Measurements from ENCODE around the gene RPS19BP1.
"Not testable (repeated sequence)": the region's sequence is repeated elsewhere in the genome, so short reads cannot be mapped to it uniquely, and the experiment has no call there.

RPS19BP1 gene

GRCh38 chr22:39528080-39528661 lies 4.4 kb downstream of the RPS19BP1 start:
- no peak for DNase-seq

GRCh38 chr22:39527481-39527961 lies 5.0 kb downstream of the RPS19BP1 start:
- no peak for DNase-seq

DNA sequence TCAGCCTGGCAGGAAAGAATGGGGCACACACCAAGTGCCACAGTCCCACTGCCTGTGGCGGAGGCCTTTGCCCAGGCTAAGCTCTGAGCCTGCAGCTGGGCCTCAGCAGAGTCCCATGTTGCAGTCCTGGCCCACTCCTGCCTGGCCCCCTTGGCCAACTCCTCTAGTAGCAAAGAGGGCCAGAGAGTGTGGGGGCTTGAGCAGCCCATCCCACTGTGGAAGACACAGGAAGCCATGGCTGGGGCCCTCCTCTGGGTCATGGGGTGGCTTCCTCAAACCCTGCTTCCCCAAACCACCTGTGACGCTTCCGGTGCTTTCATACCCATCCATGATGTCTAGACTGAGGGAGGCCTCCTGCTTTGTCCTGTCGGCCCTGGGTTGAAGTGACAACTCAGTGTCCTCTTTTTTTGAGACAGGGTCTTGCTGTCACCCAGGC lies 5.8 kb downstream of the RPS19BP1 start:
- DNase-seq, result no peak

DNA sequence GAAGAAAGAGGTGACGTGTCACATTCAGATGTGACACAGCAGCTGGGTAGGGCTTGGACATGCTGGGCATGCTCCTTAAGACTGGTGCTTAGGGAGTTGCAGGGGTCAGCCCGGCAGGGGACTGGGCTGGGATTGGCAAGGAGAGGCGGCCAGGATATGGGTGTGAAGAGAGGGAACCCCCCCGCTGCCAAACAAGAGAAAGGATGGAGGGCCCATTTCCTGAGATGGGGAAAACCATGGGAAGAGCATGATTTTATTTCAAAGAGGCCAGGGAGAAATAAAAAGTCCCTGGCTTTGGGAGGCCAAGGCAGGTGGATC lies 6.9 kb downstream of the RPS19BP1 start:
- DNase-seq, result no peak

DNA sequence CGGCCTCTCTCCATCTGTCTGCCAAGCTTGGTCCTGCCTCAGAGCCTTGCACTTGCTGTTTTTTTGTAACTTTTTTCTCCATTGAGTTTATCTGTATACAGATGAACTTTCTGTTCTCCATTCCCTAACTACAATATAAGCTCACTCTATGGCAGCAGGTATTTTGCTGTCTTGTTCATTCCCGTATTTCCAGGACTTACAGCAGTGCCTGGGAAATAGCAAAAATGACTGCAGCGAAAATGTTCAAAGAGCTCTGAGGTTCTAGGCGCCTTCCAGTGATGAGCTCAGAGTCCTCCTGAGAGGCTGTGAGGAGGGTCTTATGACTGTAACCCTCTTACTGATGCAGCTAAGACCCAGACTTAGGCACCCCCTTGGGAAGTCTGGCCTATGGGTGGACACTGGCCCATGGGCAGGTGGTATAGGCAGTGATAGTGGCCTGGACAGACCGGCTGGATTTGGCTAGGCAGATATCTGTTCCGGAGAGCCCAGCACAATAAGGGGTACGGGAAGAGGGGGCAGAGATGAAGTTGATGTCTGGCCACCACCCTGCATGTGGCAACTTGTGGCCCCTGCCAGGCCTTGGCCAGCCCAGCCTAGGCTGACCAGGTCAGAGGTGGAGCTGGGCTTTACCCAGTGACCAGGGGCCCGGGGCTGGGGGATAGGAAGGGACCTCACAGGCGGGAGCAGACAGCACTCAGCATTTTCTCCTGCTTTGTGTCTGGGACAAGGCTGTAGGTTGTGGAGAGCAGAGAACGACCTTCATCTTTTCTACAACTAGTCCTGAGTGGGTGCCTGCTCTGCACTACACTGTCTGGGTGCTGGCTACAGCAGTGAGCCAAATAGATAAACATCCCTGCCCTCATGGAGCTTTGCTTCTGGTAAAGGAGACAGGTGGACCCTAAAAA lies 7.5 kb downstream of the RPS19BP1 start:
- DNase-seq, result no peak

- no peak for DNase-seq
These were observed 8.3 kb downstream of the RPS19BP1 start for GRCh38 chr22:39524089-39524752.

DNA sequence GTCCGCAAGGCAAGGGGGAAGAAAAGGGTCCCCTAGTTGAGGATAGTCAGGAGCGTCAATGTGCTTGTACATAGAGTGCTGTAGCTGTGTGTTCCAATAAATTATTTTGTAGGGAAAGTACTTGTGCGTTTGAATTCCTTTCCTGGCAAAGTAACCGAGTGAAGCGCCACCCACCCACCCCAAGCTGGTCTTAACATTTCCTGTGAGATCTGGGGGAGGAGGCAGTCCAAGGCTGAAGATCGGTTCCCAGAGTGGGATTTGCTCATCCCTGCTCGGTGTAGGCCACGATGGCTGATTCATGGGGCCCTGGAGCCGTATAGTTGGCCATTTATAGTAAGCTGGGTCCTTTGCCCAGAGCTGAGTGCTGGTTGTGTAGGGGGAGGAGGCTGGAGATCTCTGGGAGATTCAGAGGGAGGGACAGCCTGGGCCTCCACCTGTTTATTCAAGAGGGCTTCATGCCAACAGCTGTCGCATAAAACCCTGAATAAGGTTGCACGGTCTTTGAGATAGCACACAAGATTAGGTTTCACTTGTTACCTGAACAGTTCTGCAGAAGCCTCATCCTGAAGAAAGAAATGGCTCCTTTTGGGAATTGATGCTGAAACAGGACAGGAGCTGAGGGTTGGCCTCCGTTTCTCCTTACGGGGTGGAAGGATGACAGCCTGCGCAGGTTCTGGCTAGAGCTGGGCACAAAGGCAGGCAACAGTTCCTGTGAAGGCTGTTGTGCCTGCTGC lies 9.8 kb downstream of the RPS19BP1 start:
- DNase-seq, result peak; percentile 62

GRCh38 chr22:39522091-39522490 lies 10.5 kb downstream of the RPS19BP1 start:
- DNase-seq, result not testable (repeated sequence)

- not testable (repeated sequence) for DNase-seq
These were observed 11.3 kb downstream of the RPS19BP1 start for GRCh38 chr22:39521106-39521885.

DNA sequence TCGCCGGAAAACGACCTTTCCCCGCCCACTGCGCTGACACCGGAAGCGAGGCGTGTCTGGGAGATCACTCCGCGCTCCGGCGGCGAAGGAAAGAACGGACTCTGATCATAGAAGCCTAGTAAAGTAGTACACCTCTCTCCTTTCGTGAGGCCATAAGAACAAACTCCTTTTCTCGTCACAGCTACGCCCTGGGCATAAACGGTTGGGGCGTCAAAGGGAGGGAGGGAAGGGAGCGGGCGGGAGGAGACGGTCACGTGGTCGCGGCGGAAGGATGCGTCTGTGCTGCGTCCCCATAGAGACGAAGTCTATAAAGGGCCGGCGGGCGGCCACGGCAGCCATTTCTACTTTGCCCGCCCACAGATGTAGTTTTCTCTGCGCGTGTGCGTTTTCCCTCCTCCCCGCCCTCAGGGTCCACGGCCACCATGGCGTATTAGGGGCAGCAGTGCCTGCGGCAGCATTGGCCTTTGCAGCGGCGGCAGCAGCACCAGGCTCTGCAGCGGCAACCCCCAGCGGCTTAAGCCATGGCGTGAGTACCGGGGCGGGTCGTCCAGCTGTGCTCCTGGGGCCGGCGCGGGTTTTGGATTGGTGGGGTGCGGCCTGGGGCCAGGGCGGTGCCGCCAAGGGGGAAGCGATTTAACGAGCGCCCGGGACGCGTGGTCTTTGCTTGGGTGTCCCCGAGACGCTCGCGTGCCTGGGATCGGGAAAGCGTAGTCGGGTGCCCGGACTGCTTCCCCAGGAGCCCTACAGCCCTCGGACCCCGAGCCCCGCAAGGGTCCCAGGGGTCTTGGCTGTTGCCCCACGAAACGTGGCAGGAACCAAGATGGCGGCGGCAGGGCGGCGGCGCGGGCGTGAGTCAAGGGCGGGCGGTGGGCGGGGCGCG lies 12.1 kb downstream of the RPS19BP1 start, which contains the start of gene ATF4:
ATF4 (plus strand) TSS at position 337 of the 880 bp plus-strand sequence. CDS start 884 bp downstream, outside the sequence.
- peak; percentile 87 for DNase-seq

DNA sequence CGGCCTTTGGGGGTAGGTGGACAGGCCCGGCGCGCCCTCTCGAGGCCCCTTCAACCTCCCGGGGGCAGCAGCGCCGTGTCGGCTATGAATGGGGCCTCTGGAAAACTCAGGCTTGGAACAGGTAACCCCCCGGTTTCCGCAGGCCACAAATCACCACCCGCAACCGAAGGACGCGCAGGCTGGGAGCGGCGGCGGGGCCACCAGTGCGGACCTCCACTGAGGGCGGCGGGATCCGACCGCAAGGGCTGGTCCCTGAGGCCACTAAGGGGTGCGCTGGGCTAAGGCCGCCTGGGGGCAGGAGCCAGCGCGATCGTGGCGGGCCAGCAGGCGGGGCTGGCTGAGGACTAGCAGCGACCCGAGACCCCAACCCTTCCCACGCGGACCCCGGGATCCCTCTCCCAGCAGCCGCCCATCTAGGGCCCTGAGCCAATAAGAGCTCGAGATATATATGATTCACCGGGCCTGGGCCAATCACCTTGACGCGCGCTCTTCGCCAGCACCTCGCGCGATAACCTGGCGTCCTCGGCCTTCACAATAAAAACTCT lies 12.8 kb downstream of the RPS19BP1 start:
- peak; percentile 100 for DNase-seq

DNA sequence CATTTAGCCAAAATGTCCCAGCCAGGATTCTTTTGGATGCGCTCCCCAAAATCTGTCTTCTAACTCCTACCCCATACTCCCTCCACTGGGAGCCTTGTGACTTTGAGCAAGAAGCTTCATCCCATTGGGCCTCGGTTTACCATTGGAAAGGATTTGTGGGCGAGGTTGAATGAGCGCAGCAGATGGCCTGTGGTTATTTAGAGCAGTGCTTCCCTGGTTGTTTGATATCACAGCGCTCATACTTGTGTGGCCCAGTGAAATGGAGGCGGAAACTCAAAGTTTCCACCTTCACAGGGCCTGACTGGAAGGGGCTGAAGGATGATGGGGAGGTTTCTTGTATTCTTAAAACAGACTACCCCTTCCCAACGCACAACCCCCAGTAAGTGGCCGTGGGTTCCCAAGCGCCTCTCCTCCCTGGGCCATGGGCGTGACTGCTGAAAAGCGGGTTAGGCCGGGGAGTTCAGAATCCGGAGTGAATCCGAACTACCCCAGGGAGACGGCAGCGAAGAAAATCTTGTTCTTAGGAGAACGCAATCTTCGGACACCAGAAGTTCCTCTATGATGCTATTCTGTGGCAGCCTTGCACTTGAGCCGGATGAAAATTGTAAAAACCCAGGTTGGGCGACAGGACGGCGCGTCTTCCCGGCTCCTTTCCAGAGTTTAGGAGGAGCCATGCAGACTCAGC lies 13.4 kb downstream of the RPS19BP1 start:
- DNase-seq, result no peak

DNA sequence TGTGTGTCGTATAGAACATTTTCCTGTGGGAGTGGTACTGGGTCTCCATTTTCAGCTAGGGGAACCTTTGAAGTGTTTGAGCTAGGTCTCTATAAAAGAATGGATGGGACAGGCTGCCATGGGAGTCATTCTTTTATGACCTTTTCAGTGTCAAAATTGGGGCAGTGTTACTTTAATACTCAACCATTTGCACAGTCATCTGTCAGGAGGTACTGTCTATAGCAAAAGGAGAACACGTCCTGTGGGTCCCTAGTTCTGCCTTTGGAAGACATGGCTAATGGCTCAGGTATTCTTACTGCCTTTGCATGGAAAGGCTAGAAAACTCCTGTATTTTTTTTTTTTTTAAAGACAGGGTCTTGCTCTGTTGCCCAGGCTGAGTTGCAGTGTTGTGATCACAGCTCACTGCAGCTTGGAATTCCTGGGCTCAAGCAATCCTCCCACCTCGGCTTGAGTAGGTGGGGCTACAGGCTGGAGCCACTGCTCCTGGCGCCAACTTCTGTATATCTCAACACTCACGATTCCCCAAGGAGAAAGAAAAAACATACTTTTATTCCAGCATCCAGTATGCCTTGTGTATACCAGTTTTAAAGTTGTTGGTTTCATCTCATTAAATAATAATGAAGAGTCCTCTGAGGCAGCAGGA lies 14.3 kb downstream of the RPS19BP1 start:
- peak; percentile 52 for DNase-seq

- no peak for DNase-seq
These were observed 15.1 kb downstream of the RPS19BP1 start for GRCh38 chr22:39517470-39517869.

DNA sequence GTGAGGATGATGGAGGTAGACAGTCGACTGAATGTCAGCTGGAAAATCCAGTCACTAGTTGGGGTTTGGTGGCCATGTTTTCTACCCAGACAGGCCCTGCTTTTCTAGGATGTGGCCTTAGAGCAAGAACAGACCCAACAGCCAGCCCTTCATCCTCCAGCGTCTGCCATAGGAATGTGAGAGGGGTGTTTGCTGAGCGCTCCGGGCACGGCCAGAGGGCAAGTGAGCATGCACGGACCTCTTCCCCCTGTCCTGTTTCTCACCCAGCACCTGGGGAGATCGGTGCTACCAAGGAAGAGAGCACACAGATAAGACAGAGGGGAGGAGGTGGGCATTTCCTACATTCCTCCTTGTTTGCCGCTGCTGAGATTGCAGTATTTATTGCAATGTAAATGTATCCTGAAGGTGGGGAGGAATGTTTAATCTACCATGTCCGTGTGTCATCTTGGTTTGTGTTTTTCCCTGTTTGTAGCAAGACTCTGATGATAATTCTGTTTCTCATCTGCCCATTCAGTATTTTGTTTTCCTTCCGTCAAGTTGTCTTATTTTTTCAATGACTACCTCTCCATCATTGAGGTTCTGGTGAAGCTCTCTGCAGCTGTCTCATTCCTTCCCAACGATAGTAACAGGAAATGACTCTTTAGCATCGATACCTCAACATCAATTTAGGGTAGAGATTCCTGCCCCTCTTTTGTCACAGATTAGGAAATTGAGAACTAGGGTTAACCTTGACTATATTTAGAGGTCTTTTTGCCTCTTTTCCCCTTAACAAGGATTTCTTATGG lies 17.1 kb downstream of the RPS19BP1 start:
- no peak for DNase-seq

DNA sequence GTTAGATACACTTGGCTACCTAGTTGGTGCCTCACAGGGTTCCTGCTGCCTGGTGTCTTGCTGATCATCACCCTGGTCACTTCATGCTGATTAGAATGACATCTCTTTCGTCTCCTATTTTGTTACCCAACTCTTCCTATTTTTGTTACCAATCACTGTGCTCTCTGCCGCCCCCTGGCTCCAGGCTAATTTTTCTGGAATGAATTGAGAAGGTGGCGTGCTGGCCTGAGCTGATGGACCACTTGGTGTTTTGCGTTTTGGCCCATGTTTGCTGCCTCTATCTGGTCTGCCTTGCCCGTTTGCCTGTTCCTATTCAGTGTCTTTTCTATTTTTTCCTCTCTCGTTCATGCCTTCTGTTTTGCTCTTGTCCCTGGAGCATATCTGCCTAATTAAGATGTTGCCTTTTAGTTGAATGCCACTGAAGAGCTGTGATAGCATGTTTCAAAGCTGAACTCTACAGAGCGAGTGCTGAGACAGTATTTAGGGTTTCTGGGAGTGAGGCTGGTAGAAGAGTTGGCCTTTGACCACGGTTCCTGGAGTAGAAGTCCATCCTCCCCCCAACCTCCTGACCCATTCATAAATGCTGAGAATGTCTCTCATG lies 18.1 kb downstream of the RPS19BP1 start:
- DNase-seq, result peak; percentile 56

DNA sequence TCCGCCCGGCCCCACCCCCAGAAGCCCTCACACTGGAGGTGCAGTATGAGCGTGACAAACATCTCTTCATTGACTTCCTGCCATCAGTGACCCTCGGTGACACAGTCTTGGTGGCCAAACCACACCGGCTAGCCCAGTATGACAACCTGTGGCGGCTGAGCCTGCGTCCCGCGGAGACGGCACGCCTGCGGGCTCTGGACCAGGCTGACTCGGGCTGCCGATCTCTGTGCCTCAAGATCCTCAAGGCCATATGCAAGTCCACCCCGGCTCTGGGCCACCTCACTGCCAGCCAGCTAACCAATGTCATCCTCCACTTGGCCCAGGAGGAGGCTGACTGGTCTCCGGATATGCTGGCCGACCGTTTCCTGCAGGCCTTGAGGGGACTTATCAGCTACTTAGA lies 18.8 kb downstream of the RPS19BP1 start:
- no peak for DNase-seq

DNA sequence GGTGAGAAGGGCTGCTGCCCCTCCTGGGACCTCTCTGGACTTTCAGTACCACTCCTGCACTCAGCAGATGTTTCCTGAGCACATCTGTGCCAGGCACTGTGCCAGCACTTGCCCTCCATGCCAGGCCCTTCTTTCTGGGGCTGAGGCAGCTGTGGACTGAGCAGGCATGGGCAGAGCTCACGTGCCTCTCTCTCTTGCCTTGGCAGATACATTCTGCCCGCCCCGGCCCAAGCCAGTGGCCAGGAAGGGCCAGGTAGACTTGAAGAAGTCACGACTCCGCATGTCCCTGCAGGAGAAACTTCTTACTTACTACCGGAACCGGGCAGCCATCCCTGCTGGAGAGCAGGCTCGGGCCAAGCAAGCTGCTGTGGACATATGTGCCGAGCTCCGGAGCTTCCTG lies 20.5 kb downstream of the RPS19BP1 start:
- no peak for DNase-seq
